Measurements from ENCODE around the gene SORL1-AS1.
"Not testable (repeated sequence)": the region's sequence is repeated elsewhere in the genome, so short reads cannot be mapped to it uniquely, and the experiment has no call there.

Gene SORL1-AS1

GRCh38 chr11:121452609-121453150 lies at the start of gene SORL1-AS1:
SORL1-AS1 (minus strand) TSS chr11:121452967.
- ATAC-seq, result peak; percentile 5

GRCh38 chr11:121500717-121501116 lies 48.0 kb upstream of the SORL1-AS1 start:
- no peak for ATAC-seq

GRCh38 chr11:121500275-121500674 lies 47.5 kb upstream of the SORL1-AS1 start:
- ATAC-seq, result no peak

GRCh38 chr11:121499405-121499804 lies 46.6 kb upstream of the SORL1-AS1 start:
- ATAC-seq, result no peak

GRCh38 chr11:121497176-121497998 lies 44.6 kb upstream of the SORL1-AS1 start:
- ATAC-seq, result no peak

GRCh38 chr11:121494355-121495099 lies 41.8 kb upstream of the SORL1-AS1 start:
- ATAC-seq, result peak; percentile 60

GRCh38 chr11:121489823-121490222 lies 37.1 kb upstream of the SORL1-AS1 start:
- no peak for ATAC-seq

GRCh38 chr11:121488641-121489040 lies 35.9 kb upstream of the SORL1-AS1 start:
- ATAC-seq, result peak; percentile 32

GRCh38 chr11:121488170-121488569 lies 35.4 kb upstream of the SORL1-AS1 start:
- no peak for ATAC-seq

GRCh38 chr11:121487191-121487590 lies 34.4 kb upstream of the SORL1-AS1 start:
- no peak for ATAC-seq

GRCh38 chr11:121486054-121486453 lies 33.3 kb upstream of the SORL1-AS1 start:
- no peak for ATAC-seq

GRCh38 chr11:121485216-121485615 lies 32.4 kb upstream of the SORL1-AS1 start:
- ATAC-seq, result no peak

- no peak for ATAC-seq
These were observed 31.2 kb upstream of the SORL1-AS1 start for GRCh38 chr11:121483805-121484480.

- ATAC-seq, result no peak
These were observed 29.7 kb upstream of the SORL1-AS1 start for GRCh38 chr11:121482231-121483129.

- ATAC-seq, result not testable (repeated sequence)
These were observed 28.9 kb upstream of the SORL1-AS1 start for GRCh38 chr11:121481484-121482230.

- no peak for ATAC-seq
These were observed 27.0 kb upstream of the SORL1-AS1 start for GRCh38 chr11:121479698-121480238.

- no peak for ATAC-seq
These were observed 26.3 kb upstream of the SORL1-AS1 start for GRCh38 chr11:121478895-121479697.

- ATAC-seq, result peak; percentile 77
These were observed 25.6 kb upstream of the SORL1-AS1 start for GRCh38 chr11:121478226-121478894.

- peak; percentile 87 for ATAC-seq
These were observed 23.7 kb upstream of the SORL1-AS1 start for GRCh38 chr11:121476379-121477032.
